ENCODE results near the gene MGAT4B. TPM values are rescaled to one million over a fixed set of nuclear protein-coding genes. Genes with fewer than 3 reads are reported as not detected.

Gene MGAT4B
- total and polyA plus RNA-seq, 2 of the 13 experiments (the other 11 are each of a cell fraction or from before 2014, with no cell fraction given) = 93.5 to 130 TPM

DNA sequence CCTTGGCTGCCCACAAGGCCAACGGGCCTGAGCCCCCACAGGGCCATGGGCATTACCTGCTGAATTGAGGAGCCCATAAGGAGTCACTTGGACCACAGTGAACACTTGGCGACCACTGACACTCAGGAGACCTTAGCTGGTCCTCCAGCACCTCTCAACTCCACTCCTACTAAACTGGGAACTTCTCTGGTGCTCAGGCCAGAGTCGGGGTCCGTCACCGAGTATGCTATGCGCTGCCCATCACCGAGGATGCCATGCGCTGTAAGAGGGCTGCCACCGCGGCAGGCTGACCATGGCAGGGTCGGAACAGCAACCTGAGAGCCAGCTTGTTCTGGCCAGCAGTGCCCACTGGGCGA lies 13.4 kb upstream of the MGAT4B start (continued):
- peak; percentile 12; the same call in 1 of the 2 replicates for TF ChIP-seq NCOA1 (CRISPR knock-in tag; IDR thresholded peaks at IDR 0.05)
- TF ChIP-seq EEA1 (CRISPR knock-in tag; IDR thresholded peaks at IDR 0.05; ENCODE audit: borderline replicate concordance) = no peak
- 0 out of 2 replicates have a peak, but pooled peaks have one; percentile 8 for TF ChIP-seq ZNF136 (CRISPR knock-in tag; IDR thresholded peaks at IDR 0.05; ENCODE audit: low read depth)
- TF ChIP-seq HDAC2 (CRISPR knock-in tag; IDR thresholded peaks at IDR 0.05) = no peak
- 0 out of 2 replicates have a peak, but pooled peaks have one; percentile 20 for TF ChIP-seq ZSCAN29 (CRISPR knock-in tag; conservative IDR thresholded peaks at IDR 0.05)
- TF ChIP-seq HNF1A (IDR thresholded peaks at IDR 0.05; ENCODE audit: low read depth) = 0 out of 2 replicates have a peak, but pooled peaks have one; percentile 1
- no peak for TF ChIP-seq HNF1A (CRISPR knock-in tag; IDR thresholded peaks at IDR 0.05; ENCODE audit: borderline replicate concordance)
- TF ChIP-seq ETV6 (CRISPR knock-in tag; conservative IDR thresholded peaks at IDR 0.05) = no peak
- TF ChIP-seq CERS6 (CRISPR knock-in tag; IDR thresholded peaks at IDR 0.05) = no peak
- no peak for TF ChIP-seq ZNF354B (CRISPR knock-in tag; IDR thresholded peaks at IDR 0.05)
- TF ChIP-seq REST (IDR thresholded peaks at IDR 0.05; ENCODE audit: borderline replicate concordance in 1 of 2, low read depth in 1 of 2, low read length in 2 of 2) = no peak
- TF ChIP-seq HCFC1 (IDR thresholded peaks at IDR 0.05; ENCODE audit: low read depth, low read length) = no peak
- TF ChIP-seq ZUFSP (CRISPR knock-in tag; IDR thresholded peaks at IDR 0.05; ENCODE audit: borderline replicate concordance) = no peak
- no peak for TF ChIP-seq ELF3 (CRISPR knock-in tag; IDR thresholded peaks at IDR 0.05)
- TF ChIP-seq, protein P1, sequence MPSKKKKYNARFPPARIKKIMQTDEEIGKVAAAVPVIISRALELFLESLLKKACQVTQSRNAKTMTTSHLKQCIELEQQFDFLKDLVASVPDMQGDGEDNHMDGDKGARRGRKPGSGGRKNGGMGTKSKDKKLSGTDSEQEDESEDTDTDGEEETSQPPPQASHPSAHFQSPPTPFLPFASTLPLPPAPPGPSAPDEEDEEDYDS (CRISPR knock-in tag; IDR thresholded peaks at IDR 0.05) = no peak
- 0 out of 2 replicates have a peak, but pooled peaks have one; percentile 16 for TF ChIP-seq ZFP82 (CRISPR knock-in tag; IDR thresholded peaks at IDR 0.05; ENCODE audit: borderline replicate concordance)
- TF ChIP-seq FOXK1 (CRISPR knock-in tag; IDR thresholded peaks at IDR 0.05; ENCODE audit: borderline replicate concordance, low read depth) = no peak
- no peak for TF ChIP-seq SOX6 (IDR thresholded peaks at IDR 0.05)
- TF ChIP-seq SOX6 (CRISPR knock-in tag; IDR thresholded peaks at IDR 0.05) = no peak
- TF ChIP-seq ZSCAN21 (CRISPR knock-in tag; IDR thresholded peaks at IDR 0.05; ENCODE audit: borderline replicate concordance) = peak; percentile 12; the same call in 1 of the 2 replicates

Data from HepG2 (cell line).